HG03469 (cell line): Measurements from ENCODE around the gene UTRN.

Experiments used
- ATAC-seq: cut with Tn5 transposase; IDR thresholded peaks from one replicate; pipeline ENCODE4 v1.9.1; 2021; ENCODE audit warnings: mild to moderate bottlenecking, moderate library complexity, moderate number of reproducible peaks; ENCODE audit not compliant: unreplicated experiment

UTRN gene

DNA sequence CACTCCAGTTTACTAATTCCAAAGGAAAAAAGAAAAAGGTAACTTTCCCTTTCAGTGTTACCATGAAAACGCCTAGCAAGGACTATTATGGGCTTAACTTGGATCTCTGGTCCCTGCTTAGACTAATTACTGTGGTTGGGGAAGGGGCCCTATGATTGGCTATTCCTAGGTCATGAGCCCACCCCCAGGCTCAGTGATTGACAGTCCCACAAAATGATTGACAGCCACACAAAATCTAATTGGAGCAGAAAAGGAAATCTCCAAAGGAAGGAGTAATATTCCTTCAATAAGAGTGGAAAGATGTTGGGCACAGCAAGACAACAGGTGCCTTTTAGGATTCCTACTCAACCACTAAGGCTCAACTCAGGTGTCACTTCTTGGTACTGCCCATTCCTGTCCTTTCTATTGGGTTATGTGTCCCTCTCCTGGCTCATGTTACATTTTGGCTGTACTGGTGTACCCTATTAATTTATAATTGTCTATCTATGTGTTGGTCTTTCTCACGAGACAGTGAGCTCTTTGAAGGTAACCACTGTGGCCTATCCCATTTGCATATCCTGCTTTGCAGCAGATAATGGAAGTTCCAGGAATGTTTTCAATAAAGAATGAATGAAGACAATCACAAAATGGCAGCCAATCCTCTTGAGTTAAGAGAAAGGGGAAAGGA is 5.5 kb upstream of the UTRN start:
- no peak for ATAC-seq

DNA sequence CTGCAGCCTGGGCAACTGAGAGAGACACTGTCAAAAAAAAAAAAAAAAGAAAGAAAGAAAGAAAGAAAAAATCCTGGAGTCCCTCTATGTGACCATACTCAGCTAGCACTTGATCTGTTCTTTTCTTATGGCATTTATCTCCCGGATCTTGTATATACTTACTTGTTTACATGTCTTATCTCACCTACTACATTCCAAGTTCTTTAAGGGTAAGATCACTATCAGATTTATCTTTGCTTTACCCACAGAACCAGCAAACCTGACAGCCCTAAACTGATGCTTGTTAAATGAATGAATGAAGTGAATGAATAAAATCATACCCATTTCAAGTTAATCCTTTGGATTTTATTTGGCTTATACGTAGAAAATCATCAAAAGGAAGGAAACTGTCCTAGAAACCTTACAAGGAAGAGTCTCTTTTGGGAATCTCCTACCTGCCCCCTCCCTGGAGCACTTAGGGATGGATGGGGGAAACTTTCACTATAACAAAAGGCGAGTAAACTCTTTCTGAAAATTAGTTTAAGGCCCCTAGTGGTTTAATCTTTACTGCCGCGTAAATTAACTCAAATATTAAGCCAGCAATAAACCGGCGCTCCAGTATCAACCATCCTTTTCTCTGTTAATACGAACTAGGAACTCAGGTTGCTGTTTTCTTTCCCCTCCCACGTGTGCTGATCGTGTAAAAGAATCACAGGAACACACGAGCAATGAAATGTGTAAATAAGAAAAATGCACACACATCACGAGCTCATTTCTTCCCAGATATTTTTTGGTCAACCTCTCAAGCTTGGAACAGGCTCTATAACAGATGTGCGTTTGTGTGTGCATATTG is 1.3 kb upstream of the UTRN start:
- no peak for ATAC-seq

DNA sequence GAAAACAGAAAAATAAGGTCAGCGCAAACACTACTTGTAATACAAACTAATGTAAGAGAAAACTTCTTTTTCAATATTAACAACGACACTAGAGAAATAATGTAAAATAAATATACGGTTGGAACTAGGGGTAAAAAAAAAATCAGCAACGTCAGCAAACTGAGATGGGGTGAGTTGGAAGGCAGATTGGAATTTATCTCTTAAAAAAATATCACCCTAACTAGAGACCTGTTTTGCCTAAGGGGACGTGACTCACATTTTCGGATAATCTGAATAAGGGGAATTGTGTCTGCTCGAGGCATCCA is 705 bp upstream of the UTRN start:
- ATAC-seq = no peak

DNA sequence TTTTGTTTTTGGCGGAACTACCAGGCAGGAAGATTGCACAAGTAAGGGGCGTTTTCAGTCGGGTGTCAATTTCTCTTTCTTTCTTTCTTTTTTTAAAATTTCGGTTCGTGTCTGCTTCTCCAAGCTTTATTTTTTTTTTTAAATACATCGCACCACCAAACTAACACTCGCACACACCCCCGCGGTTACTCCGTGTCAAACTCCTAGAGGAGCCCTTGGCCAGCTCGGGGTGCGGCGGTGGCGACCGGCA is 338 bp downstream of the UTRN start:
- no peak for ATAC-seq

DNA sequence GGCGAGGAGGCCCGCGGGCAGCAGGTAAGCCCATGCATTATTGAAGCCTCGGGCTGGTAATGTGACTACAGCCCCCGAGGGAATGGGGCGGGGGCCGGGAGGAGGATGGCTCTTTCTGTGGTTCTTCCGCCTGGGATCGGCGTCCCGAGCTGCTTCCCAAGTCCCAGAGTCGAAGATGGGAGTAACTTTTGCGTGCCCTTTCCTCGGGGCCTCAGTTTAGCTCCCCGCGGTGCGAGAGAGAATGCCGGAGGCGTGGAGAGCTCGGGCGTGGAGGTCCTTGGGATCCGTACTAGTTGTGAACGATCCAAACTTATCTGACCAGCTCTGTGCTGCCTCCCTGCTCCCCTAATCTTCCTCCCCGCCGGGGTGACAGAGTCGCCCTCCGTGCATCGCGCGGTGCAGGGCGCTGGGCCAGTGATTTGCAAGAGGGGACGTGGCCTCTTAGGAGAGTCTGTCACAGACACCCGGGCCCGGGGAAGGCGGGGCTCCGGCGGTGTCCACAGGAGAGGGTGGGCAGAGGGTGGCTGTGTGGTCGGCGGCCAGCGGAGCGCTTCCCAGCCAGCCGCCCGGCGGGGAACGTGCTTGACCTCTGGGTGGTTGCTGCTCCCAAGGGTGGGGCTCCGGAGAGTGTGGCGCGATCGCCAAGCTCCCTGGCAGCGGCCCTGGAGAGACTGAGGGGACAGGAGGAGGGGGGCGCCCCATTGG is 815 bp downstream of the UTRN start:
- no peak for ATAC-seq

DNA sequence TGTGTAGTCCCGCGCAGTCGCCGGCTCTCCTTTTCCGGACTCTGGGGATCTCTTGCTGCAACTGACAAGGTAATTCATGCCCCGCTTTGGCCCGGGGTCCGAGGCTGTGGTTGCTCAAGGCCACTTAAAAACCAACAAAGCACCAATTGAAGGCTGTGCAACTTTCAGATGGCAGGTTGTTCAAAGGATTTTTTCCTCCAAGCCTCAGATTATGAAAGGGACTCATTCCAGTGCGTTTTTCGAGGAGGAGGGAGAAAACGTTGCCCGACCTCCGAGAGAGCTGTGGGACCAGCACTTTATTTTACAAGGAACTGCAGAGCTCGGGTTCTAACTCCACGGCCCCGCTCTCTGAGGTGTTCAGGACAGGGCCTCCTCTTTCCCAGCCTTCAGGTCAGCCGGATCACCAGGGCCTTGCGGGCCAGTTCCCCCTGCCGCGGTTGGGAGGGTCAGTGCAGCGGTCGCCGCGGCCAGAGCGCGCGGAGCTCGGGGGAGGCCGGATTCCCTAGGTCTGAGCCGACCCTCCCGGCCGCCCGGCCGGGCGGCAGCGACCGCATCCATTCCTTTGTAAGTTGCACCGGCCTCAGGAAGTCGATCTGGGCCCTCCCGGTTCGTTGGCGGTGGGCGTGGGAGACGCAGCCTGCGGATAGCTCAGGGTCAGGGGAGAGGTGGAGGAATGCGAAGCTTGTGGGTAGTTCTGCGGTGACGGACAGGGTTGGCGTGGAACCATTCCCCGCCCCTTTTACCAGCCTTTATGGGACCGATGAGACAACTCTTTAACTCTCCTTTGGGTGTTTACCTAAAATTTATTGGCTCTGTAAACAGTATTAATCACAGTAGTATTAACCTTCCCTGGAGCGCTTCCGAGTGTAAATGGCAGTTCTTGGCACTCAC is 1.6 kb downstream of the UTRN start:
- no peak for ATAC-seq

DNA sequence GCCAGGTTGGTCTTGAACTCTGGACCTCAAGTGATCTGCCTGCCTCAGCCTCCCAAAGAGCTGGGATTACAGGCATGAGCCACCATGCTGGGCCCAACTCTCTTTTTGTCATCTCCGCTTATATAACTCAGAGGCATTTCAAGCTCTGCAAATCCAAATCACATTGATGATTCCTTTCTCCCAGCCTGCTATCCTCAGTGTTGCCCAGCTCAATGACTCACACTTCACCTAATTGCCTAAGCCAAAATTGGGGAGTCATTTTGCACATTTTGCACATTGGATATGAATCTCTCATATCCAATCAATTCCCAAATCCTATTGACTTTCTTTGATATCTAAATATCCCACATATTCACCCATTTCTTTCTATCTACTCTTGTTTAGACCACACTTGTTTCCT is 3.9 kb downstream of the UTRN start:
- no peak for ATAC-seq

DNA sequence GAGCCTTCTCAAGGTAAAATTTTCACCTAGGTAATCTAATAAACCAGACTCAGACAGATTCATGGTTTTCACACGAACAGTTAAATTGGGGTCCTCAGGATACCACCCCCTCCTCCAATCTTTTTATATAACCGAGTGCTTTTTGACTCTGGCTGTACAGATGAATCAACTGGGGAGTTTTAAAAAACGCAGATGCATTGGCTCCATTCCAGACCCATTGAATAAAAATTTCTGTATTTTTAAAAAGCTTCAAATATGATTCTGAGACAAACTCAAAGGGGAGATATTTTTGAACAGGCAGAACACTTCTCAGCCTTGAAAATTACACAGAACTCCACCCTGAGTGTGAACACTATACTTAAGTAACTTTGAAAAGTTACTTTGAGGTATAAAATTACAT is 7.2 kb downstream of the UTRN start:
- no peak for ATAC-seq

DNA sequence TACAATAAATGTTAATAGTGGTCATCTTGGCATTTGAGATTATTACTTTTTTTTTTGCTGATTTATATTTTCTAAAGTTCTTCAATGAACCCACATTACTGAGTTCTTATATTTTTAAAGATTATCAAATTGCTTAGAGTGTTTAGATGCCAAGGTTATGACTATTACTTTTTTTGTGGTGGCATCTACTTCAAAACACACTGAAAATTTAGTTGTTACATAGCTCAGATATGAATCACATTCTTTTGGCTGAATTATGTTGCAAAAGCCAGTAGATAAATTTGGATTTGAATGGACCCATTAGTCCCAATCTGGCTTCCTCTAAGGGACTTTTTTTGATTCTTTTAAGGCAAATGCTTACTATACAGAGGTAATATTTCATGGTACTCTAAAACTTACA is 8.9 kb downstream of the UTRN start:
- no peak for ATAC-seq

DNA sequence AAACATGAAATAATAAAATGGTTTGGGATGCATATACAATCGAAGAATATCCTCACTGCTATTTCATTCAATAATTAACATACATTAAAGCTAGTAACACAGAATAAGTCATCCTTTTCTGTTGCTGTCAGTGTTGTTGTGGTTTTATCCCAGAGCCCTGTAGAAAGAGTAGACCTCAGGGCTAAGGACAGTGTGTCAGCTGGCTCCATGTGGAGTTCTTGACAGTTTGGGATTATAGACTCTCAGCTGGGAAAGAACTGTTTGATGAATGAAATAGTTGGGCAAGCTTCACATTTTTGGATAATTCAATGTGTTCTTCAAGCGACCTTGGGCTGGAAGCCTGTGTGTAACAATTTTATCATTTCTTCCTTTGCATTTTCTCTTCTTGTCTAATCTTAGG is 10.1 kb downstream of the UTRN start:
- ATAC-seq = no peak

DNA sequence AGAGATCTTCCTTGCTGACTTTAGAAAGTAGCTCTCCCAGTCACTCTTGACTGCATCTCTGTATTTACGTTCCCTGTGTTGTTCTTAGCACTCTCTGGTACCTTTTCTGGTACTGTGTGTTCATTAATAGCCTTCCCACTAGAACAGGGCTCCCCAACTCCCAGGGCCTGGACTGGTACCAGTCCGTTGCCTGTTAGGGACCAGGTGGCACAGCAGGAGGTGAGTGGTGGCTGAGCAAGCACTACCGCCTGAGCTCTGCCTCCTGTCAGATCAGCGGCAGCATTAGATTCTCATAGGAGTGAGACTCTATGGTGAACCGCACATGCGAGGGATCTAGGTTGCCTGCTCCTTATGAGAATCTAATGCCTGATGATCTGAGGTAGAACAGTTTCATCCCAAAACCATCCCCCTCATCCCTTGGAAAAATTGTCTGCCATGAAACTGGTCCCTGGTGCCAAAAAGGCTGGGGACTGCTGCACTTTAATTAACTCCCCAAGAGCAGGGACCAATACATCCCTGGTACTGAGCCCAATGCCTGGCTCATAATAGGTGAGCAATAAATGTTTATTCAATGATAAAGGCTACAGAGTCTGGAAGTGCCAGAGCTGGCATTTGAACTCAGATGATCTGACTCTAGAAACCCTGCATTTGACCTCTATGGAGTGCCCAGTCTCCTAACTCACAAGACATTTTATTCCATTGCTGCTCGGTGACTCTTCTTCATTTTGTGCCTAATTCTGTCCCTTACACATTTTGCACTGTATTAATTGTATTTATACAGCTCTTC is 11.0 kb downstream of the UTRN start:
- ATAC-seq = no peak

DNA sequence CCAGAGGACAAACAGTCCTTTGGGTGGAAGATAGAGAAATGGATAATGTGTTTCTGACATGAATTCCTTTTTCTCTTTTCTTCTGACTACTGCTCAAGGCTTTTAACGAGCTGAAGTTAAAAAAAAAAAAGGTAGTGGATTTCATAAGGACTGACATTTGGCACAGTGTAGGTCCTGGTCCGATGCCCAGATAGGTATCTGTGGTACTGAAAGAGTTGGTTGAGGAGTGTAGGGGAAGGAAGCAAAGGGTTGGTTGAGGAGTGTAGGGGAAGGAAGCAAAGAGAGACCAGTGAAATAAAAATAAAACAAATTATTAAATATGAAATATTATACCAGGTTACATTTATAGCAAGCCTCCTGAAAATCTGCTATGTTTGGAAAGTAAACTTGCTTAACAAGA is 11.8 kb downstream of the UTRN start:
- ATAC-seq = no peak

DNA sequence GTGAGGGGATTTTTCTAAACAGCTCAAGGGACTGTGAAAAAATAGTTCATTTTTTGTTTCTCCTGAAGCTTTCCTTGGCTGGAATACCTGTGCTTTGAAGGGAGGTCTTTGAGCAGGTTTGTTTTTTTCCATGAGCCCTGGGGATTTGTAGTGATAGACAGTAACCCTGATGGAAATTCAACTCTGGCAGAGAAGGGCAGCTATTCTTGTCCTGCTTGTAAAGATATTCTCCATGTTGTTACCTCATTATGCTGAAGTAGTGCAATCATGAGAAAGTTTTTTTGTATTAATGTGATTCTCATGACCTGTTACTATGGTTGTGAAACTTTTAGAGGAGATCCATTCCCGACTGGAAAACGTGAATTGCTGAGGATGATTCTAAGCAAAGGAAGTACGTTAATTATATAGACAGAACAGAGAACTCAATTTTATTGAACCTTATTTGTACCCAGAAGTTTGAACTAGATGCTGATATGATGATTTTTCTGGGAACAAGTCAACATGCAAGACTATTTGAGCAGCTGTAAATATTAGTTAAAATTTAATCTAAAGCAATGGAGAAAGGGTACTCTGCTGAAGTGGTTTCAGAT is 12.5 kb downstream of the UTRN start:
- ATAC-seq = no peak

DNA sequence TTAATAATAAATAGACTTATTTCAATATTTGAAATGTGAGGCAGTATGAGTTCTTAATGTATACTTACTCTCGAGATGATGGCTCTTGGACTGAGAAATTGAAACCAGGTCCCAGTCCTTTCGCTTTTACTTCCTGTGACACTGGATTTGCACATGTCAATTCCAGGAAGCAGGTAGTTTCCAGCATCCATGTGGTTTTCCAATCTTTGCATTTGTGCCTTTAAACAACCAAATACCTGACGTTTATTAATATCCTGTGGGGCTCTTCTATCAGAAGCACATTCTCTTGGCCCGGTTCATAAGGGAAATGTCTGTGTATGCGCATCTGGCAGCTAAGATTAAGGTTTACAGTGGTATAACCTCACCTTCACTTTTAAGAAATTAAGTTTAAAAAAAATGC is 13.1 kb downstream of the UTRN start:
- ATAC-seq = no peak

DNA sequence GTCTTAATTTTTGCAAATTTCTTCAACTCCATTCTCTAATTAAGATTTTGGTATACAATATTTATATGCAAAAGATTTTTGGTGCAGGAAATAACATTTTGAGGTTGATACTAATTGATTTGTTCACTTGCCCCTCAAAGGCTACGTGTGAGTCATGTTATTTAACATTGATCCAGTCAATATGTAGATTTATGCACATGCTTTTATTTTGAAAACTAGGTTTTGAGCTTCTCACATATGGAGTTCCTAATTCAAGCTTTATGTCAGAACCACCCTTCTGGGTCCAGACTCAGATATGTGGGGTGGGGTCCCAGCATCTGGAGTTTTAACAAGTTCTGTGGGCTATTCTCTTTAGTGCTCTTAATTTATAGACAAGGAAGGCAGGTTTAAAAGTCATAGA is 13.8 kb downstream of the UTRN start:
- no peak for ATAC-seq

DNA sequence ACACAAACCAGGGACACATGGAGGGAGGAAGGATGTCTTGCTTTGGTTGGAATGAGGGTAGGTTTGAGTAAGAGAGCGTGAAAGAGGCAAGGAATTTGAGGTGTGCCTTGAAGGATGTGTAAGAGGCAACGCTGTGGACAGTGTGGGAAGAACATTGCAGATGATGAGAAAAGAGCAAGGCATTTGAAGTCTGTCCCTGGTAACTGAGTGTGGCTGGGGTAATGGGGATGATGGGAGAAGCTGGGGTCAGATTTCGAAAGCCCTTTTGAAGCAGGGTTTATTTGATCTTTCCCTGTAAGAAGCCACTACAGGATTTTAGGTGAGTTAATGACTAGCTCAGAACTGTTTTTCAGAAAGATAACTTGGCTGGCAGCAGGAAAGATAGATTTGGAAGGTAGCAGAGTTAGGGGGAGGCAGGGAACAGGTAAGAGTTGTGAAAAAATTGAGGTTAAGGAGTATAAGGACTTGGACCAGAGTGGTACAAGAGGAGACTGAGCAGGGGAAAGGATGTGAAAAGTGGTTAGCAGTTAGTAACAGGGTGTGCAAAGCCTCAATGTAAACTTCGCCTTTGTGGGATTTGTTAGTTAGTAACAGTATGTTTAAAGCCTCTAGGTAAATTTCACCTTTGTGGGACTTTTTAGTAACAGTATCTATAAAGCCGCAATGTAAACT is 17.7 kb downstream of the UTRN start:
- ATAC-seq = no peak

DNA sequence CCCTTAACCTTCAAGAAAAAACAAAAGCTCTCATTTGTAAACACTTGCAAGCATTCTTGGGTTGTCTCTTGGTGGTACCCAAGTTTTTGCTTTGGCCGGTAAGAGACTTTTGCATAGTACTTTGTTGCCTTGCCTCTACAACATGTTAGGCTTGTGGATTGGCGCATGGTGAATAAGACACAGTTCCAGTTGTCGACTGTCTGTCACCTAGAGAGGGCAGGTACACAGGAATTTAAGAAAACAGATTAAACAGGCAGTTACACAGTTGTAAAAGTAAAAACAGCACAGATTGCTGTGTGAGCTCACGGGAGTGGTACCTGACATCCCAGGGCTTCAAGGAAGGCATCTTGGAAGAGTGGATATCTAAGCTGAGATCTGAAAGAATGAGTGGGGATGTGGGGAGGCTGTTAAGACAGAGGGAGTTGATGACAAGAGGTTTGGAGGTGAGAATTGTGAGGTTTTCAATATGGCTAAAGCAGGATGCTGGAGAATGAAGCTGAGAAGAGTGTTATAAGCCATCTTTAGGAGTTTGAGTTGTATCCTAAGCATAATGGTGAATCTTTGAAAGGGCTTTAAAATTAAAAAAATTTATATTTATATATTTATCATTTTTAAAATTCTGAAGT is 19.2 kb downstream of the UTRN start:
- no peak for ATAC-seq

DNA sequence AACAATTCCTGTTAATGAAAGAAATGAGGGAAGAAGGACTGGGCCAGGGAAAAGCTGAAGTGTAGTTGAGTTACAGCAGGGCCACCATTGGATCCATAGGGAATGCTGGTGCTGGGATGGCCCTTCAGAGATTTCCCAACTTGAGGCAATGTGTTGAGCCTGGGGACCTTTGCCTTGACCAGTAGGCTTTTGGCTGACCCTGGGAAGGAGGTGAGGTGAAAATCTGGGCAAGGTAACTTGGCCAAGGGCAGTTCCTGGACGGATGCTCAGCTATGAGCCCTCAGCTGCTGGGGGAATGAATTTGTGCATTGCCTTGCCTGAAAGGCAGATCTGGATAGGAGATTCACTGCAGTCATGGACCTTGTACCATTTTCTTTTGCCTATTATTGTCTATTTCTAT is 20.4 kb downstream of the UTRN start:
- peak; percentile 13 for ATAC-seq

DNA sequence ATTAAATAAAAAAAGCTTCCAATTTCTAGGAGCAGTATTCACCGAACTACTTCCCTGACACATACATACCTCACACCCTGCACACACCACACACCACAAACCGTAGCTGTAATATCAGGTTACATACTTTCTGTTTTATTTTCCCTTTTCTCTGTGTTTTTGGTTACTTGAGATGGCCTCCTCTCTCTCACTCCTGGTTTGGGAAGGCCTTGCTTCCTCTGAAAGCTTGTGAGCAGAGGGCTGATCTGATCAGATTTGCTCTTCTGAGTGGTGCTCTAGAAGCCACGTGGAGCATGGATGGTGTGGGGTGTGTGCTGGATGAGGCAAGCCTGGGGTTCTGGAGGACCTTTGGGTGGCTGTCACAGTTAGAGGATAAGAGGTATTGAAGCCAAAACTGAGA is 20.9 kb downstream of the UTRN start:
- ATAC-seq = peak; percentile 66
